Activated CD8-positive, alpha-beta memory T cell treated with anti-CD3 and anti-CD28 coated beads for 4 hours (primary cell): ENCODE results near the gene COMTD1.
"Not testable (repeated sequence)": the region's sequence is repeated elsewhere in the genome, so short reads cannot be mapped to it uniquely, and the experiment has no call there.

Experiments used
- DNase-seq, 2 donors: peaks; one replicate each; pipeline ENCODE4 v3.0.0-alpha.2; 2020; ENCODE audit warnings: low read depth in 2 of 2

Gene COMTD1

GRCh38 chr10:75223507-75223906, 12.2 kb downstream of the COMTD1 start:
- DNase-seq = no peak

- not testable (repeated sequence) for DNase-seq
Measured at GRCh38 chr10:75221492-75221891, 14.3 kb downstream of the COMTD1 start.

- no peak for DNase-seq
Measured at GRCh38 chr10:75220274-75220673, 15.5 kb downstream of the COMTD1 start.

- no peak for DNase-seq
Measured at GRCh38 chr10:75212343-75212742, 23.4 kb downstream of the COMTD1 start.

GRCh38 chr10:75211007-75211691, 24.6 kb downstream of the COMTD1 start:
- DNase-seq = no peak

GRCh38 chr10:75210282-75211006, 25.3 kb downstream of the COMTD1 start, which contains the start of gene VDAC2:
VDAC2 (plus strand) TSS chr10:75210796; CDS start chr10:75211159, 363 bp downstream.
- DNase-seq = peak; percentile 87 to 94

GRCh38 chr10:75209921-75210281, 25.9 kb downstream of the COMTD1 start:
- DNase-seq = peak; percentile 36 to 66

- no peak for DNase-seq
Measured at GRCh38 chr10:75209086-75209920, 26.5 kb downstream of the COMTD1 start.

- no peak for DNase-seq
Measured at GRCh38 chr10:75208181-75208580, 27.6 kb downstream of the COMTD1 start.

GRCh38 chr10:75207857-75208144, 28.0 kb downstream of the COMTD1 start:
- no peak for DNase-seq

- no peak for DNase-seq
Measured at GRCh38 chr10:75207079-75207856, 28.5 kb downstream of the COMTD1 start.

- DNase-seq = not testable (repeated sequence)
Measured at GRCh38 chr10:75206638-75207037, 29.1 kb downstream of the COMTD1 start.

GRCh38 chr10:75205908-75206307, 29.8 kb downstream of the COMTD1 start:
- DNase-seq = no peak

- no peak for DNase-seq
Measured at GRCh38 chr10:75203724-75204123, 32.0 kb downstream of the COMTD1 start.

GRCh38 chr10:75203046-75203620, 32.6 kb downstream of the COMTD1 start:
- not testable (repeated sequence) for DNase-seq

GRCh38 chr10:75202321-75203045, 33.3 kb downstream of the COMTD1 start:
- no peak for DNase-seq

GRCh38 chr10:75201793-75202307, 33.9 kb downstream of the COMTD1 start:
- DNase-seq = no peak

- DNase-seq = not testable (repeated sequence)
Measured at GRCh38 chr10:75199949-75200348, 35.8 kb downstream of the COMTD1 start.

- no peak for DNase-seq
Measured at GRCh38 chr10:75197906-75198305, 37.9 kb downstream of the COMTD1 start.

- DNase-seq = no peak
Measured at GRCh38 chr10:75197066-75197465, 38.7 kb downstream of the COMTD1 start.
